CD4-positive, alpha-beta T cell (primary cell): Measurements from ENCODE around the gene SLC8A3. TPM values are rescaled to one million over a fixed set of nuclear protein-coding genes. Genes with fewer than 3 reads are reported as not detected.

Experiments used
- ATAC-seq: fragments of 200-7000 bp; cut with Tn5 transposase; one replicate; pipeline ENCODE4 v1.10.0; 2022; ENCODE audit warnings: mild to moderate bottlenecking; ENCODE audit not compliant: poor library complexity
- CTCF ChIA-PET: fragments of 350-600 bp; sonication (Branson Sonifier 250); formaldehyde crosslinking; loops from one replicate; lab custom pipeline; 2021; ENCODE audit warnings: antibody characterized with exemption, inconsistent platforms; lab: Charles Lee
- POLR2A ChIA-PET: fragments of 350-600 bp; sonication (Branson Sonifier 250); formaldehyde crosslinking; loops from one replicate; lab custom pipeline; 2021; ENCODE audit warnings: antibody characterized with exemption, inconsistent platforms; lab: Charles Lee
- DNase-seq, 14 experiments: peaks; one replicate each; pipeline ENCODE4 v3.0.0-alpha.2; 2013 to 2020; ENCODE audit warnings: mixed read lengths in 2 of 14
- H3K27ac ChIP-seq, 2 donors: one replicate each; pipeline versions ENCODE4 v1.5.1 to v1.7.0; 2013; ENCODE audit warnings: low read length in 2 of 2, low read depth in 1 of 2, mild to moderate bottlenecking in 1 of 2
- H3K27me3 ChIP-seq, 2 experiments: 1 replicate in 1 of 2; 2 replicates in 1 of 2; pipeline versions ENCODE4 v1.6.1 to v1.7.0; 2013; ENCODE audit warnings: low read length in 2 of 2, control low read depth in 1 of 2, mild to moderate bottlenecking in 1 of 2, moderate library complexity in 1 of 2; ENCODE audit not compliant: insufficient read depth in 2 of 2, control insufficient read depth in 1 of 2
- H3K36me3 ChIP-seq: one replicate; pipeline ENCODE4 v1.6.1; 2013; ENCODE audit warnings: low read length, control low read depth; ENCODE audit not compliant: insufficient read depth
- H3K4me1 ChIP-seq: one replicate; pipeline ENCODE4 v1.6.1; 2013; ENCODE audit warnings: low read length, control low read depth; ENCODE audit not compliant: insufficient read depth
- H3K4me3 ChIP-seq: one replicate; pipeline ENCODE4 v1.5.1; 2013; ENCODE audit warnings: mild to moderate bottlenecking, low read length, moderate library complexity
- H3K9me3 ChIP-seq, 2 experiments: 1 replicate in 1 of 2; 2 replicates in 1 of 2; pipeline versions ENCODE4 v1.6.1 to v1.7.0; 2013; ENCODE audit warnings: low read length in 2 of 2, mild to moderate bottlenecking in 2 of 2, control low read depth in 1 of 2, moderate library complexity in 1 of 2; ENCODE audit not compliant: control insufficient read depth in 1 of 2, insufficient read depth in 1 of 2
- H3K27ac Mint-ChIP-seq: one replicate; pipeline ENCODE4 v1.8.0; 2020; ENCODE audit warnings: mixed read lengths
- H3K27me3 Mint-ChIP-seq: one replicate; pipeline ENCODE4 v1.8.0; 2021; ENCODE audit warnings: mixed read lengths
- H3K36me3 Mint-ChIP-seq: one replicate; pipeline ENCODE4 v1.8.0; 2021; ENCODE audit warnings: low read depth, mixed read lengths
- H3K4me1 Mint-ChIP-seq: one replicate; pipeline ENCODE4 v1.8.0; 2021; ENCODE audit warnings: low read depth, mixed read lengths
- H3K4me3 Mint-ChIP-seq: one replicate; pipeline ENCODE4 v1.8.0; 2020; ENCODE audit warnings: mild to moderate bottlenecking, mixed read lengths
- H3K9me3 Mint-ChIP-seq: one replicate; pipeline ENCODE4 v1.8.0; 2020; ENCODE audit warnings: mixed read lengths
- CTCF ChIP-seq: fragments of 200-600 bp; IDR thresholded peaks from one replicate; pipeline ENCODE4 v1.8.0; 2022; ENCODE audit warnings: antibody characterized with exemption, mild to moderate bottlenecking
- intact Hi-C, 2 experiments: fragments of 100-400 bp; cut with DNase I in 1 of 2; cut with micrococcal nuclease in 1 of 2; formaldehyde crosslinking; loops; one replicate each; pipeline versions ENCODE4 v1.15.1 to v1.9.0; 2023 to 2025; cut with DNase I, micrococcal nuclease
- total RNA-seq, 174 experiments: library from RNA in 2 of 174; stranded (reverse) in 2 of 174; gene quantifications; one replicate each; pipeline ENCODE4 v1.2.3 and lab custom pipeline; 2021 to 2026

The SLC8A3 gene
- total RNA-seq, 2 experiments from 2014 or later, result not detected

- POLR2A ChIA-PET, result no interaction called here
- intact Hi-C loops, result no loop called here
These were observed 108.7 kb downstream of the SLC8A3 start for GRCh38 chr14:70080076-70080475.

GRCh38 chr14:70078329-70078728 lies 110.4 kb downstream of the SLC8A3 start:
- Mint-ChIP-seq H3K4me1 (no peaks in the 10 kb centered on the region), H3K27me3 (peaks cover 59% of the 10 kb centered on the region), H3K4me3 (no peak overlapping the region), H3K9me3 (no peaks in the 10 kb centered on the region), H3K36me3 (no peaks in the 10 kb centered on the region), H3K27ac (no peak overlapping the region)
- Histone ChIP-seq H3K4me3 (no peak overlapping the region), H3K27me3 (peaks cover 2 to 5% of the 10 kb centered on the region in 2 experiments), H3K4me1 (no peaks in the 10 kb centered on the region), H3K36me3 (no peaks in the 10 kb centered on the region), H3K27ac (no peak overlapping the region), H3K9me3 (no peaks in the 10 kb centered on the region)
- DNase-seq (no peak), ATAC-seq (no peak)
- ChIA-PET CTCF (no interaction called here), POLR2A (no interaction called here)
- no peak for TF ChIP-seq CTCF
- intact Hi-C loops, result no loop called here

More at GRCh38 chr14:70080076-70080475, 108.7 kb downstream of the SLC8A3 start:
- H3K4me3 Mint-ChIP-seq, result no peak overlapping the region
- H3K27me3 Mint-ChIP-seq, result peaks cover 73% of the 10 kb centered on the region
- no peaks in the 10 kb centered on the region for H3K9me3 ChIP-seq
- no peak overlapping the region for H3K27ac Mint-ChIP-seq
- H3K4me1 ChIP-seq, result no peaks in the 10 kb centered on the region
- no peak overlapping the region for H3K27ac ChIP-seq
- ATAC-seq (no peak), DNase-seq (no peak)
- no peaks in the 10 kb centered on the region for H3K4me1 Mint-ChIP-seq
- no peaks in the 10 kb centered on the region for H3K9me3 Mint-ChIP-seq
- H3K4me3 ChIP-seq, result no peak overlapping the region
- no peak for TF ChIP-seq CTCF
- no peaks in the 10 kb centered on the region for H3K36me3 Mint-ChIP-seq
- CTCF ChIA-PET, result no interaction called here
- H3K36me3 ChIP-seq, result no peaks in the 10 kb centered on the region
- H3K27me3 ChIP-seq, result peaks cover 2 to 5% of the 10 kb centered on the region in 2 experiments

DNA sequence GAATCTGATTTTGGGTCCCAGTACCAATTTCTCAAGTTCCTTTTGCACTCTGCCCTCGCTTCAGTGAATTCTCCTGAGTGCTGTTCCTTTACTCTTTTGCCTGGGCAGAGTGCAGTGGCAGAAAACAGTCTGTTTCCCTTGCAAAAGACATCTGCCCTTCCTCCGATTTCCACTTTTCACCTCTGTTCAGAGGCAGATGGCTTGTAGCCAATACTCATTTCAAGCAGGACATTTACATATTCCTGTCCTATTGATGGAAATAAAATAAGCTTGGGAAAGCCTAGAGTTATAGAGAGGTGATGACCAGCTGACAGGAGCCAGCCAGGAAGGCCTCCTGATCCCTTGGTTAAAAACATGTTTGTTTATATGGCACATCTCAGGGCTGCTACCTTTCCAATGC lies 111.0 kb downstream of the SLC8A3 start:
- intact Hi-C loops, result no loop called here
- Histone ChIP-seq H3K9me3 (no peaks in the 10 kb centered on the region), H3K27me3 (peaks cover 2 to 7% of the 10 kb centered on the region in 2 experiments), H3K4me3 (no peak overlapping the region), H3K27ac (no peak overlapping the region), H3K36me3 (no peaks in the 10 kb centered on the region), H3K4me1 (no peaks in the 10 kb centered on the region)
- Mint-ChIP-seq H3K27me3 (peaks cover 54% of the 10 kb centered on the region), H3K36me3 (no peaks in the 10 kb centered on the region), H3K4me1 (no peaks in the 10 kb centered on the region), H3K4me3 (no peak overlapping the region), H3K9me3 (no peaks in the 10 kb centered on the region), H3K27ac (no peak overlapping the region)
- ChIA-PET CTCF (no interaction called here), POLR2A (no interaction called here)
- ATAC-seq (no peak), DNase-seq (no peak)
- no peak for TF ChIP-seq CTCF
